PFSK-1 (cell line): ENCODE measurements around the gene KDR.

Experiments used
- FOXP2 ChIP-seq: optimal IDR thresholded peaks from 2 replicates; pipeline ENCODE3; 2011; ENCODE audit warnings: borderline replicate concordance, control low read depth, inconsistent platforms; ENCODE audit not compliant: insufficient read depth; ENCODE audit errors: extremely low read length, extremely low read depth
- POLR2AphosphoS5 ChIP-seq: IDR thresholded peaks from 2 replicates; pipeline ENCODE4 v1.6.1; 2012; ENCODE audit warnings: low read depth, mild to moderate bottlenecking, control low read depth, low read length, moderate library complexity
- REST ChIP-seq, 2 experiments: IDR thresholded peaks; 2 replicates each; pipeline versions ENCODE4 v1.6.1 to v1.8.0; 2011 to 2012; ENCODE audit warnings: low read depth in 2 of 2, low read length in 2 of 2, control low read depth in 1 of 2, inconsistent platforms in 1 of 2, mild to moderate bottlenecking in 1 of 2, moderate library complexity in 1 of 2; ENCODE audit not compliant: insufficient read depth in 1 of 2
- SIN3A ChIP-seq: IDR thresholded peaks from 2 replicates; pipeline ENCODE4 v1.6.1; 2012; ENCODE audit warnings: mild to moderate bottlenecking, low read length, moderate library complexity, borderline replicate concordance; ENCODE audit not compliant: insufficient read depth
- TAF1 ChIP-seq: IDR thresholded peaks from 2 replicates; pipeline ENCODE4 v1.6.1; 2012; ENCODE audit warnings: low read length, control low read depth, borderline replicate concordance; ENCODE audit not compliant: insufficient read depth

The KDR gene

GRCh38 chr4:55087009-55087912 lies 38.1 kb downstream of the KDR start:
- no peak for TF ChIP-seq FOXP2
- TF ChIP-seq TAF1, result no peak
- TF ChIP-seq POLR2AphosphoS5, result no peak
- no peak for TF ChIP-seq REST (IDR thresholded peaks at IDR 0.05; ENCODE audit: insufficient read depth in 1 of 2, low read depth in 2 of 2, low read length in 2 of 2)
- TF ChIP-seq SIN3A, result no peak

GRCh38 chr4:55086578-55086977 lies 38.8 kb downstream of the KDR start:
- TF ChIP-seq FOXP2, result no peak
- TF ChIP-seq REST (IDR thresholded peaks at IDR 0.05; ENCODE audit: insufficient read depth in 1 of 2, low read depth in 2 of 2, low read length in 2 of 2), result no peak
- no peak for TF ChIP-seq TAF1
- no peak for TF ChIP-seq SIN3A
- no peak for TF ChIP-seq POLR2AphosphoS5

GRCh38 chr4:55083735-55084134 lies 41.7 kb downstream of the KDR start:
- TF ChIP-seq SIN3A, result no peak
- TF ChIP-seq POLR2AphosphoS5, result no peak
- TF ChIP-seq FOXP2, result no peak
- no peak for TF ChIP-seq REST (IDR thresholded peaks at IDR 0.05; ENCODE audit: insufficient read depth in 1 of 2, low read depth in 2 of 2, low read length in 2 of 2)
- no peak for TF ChIP-seq TAF1

GRCh38 chr4:55082756-55083155 lies 42.6 kb downstream of the KDR start:
- TF ChIP-seq TAF1 (no peak), REST (IDR thresholded peaks at IDR 0.05; ENCODE audit: insufficient read depth in 1 of 2, low read depth in 2 of 2, low read length in 2 of 2) (no peak), POLR2AphosphoS5 (no peak), FOXP2 (no peak), SIN3A (no peak)
